Stomach (tissue), 9 donors: ENCODE results near the gene FKBP6. TPM values are rescaled to one million over a fixed set of nuclear protein-coding genes. Genes with fewer than 3 reads are reported as not detected.
"Not testable (repeated sequence)": the region's sequence is repeated elsewhere in the genome, so short reads cannot be mapped to it uniquely, and the experiment has no call there.

Experiments
- DNase-seq, 2 donors: peaks; one replicate each; pipeline versions ENCODE4 v3.0.0 to v3.0.0-alpha.2; 2013 to 2019
- H3K27ac ChIP-seq, 5 donors: fragments of 200-600 bp in 4 of 5; sonication (generic) in 4 of 5; one replicate each; pipeline ENCODE4 v1.5.1; 2013 to 2019; ENCODE audit warnings: mild to moderate bottlenecking in 1 of 5, moderate library complexity in 1 of 5
- H3K27me3 ChIP-seq, 3 donors: fragments of 200-600 bp; sonication (generic); one replicate each; pipeline ENCODE4 v1.5.1; 2017 to 2019; ENCODE audit warnings: mixed run types in 1 of 3
- H3K36me3 ChIP-seq, 4 donors: fragments of 200-600 bp; sonication (generic); 1 replicate in 3 of 4; 2 replicates in 1 of 4; pipeline ENCODE4 v1.5.1; 2016 to 2019
- H3K4me1 ChIP-seq, 4 donors: fragments of 200-600 bp; sonication (generic); one replicate each; pipeline ENCODE4 v1.5.1; 2016 to 2019
- H3K4me3 ChIP-seq, 4 donors: fragments of 200-600 bp; sonication (generic) in 3 of 4; one replicate each; pipeline ENCODE4 v1.5.1; 2016 to 2019; ENCODE audit warnings: mild to moderate bottlenecking in 1 of 4
- H3K9me3 ChIP-seq, 4 donors: fragments of 200-600 bp; sonication (generic); one replicate each; pipeline ENCODE4 v1.5.1; 2016 to 2019
- EP300 ChIP-seq: sonication (generic); formaldehyde crosslinking; IDR thresholded peaks from one replicate; pipeline ENCODE4 v1.6.1; 2017; ENCODE audit warnings: antibody characterized with exemption
- POLR2A ChIP-seq, 4 donors: fragments of 450-650 bp; IDR thresholded peaks; one replicate each; pipeline ENCODE4 v1.6.1; 2016; ENCODE audit warnings: antibody characterized with exemption in 4 of 4, control low read depth in 2 of 4, mild to moderate bottlenecking in 1 of 4, moderate library complexity in 1 of 4
- POLR2AphosphoS5 ChIP-seq, 3 donors: sonication (generic); formaldehyde crosslinking; IDR thresholded peaks; one replicate each; pipeline ENCODE4 v1.6.1; 2016; ENCODE audit warnings: antibody characterized with exemption in 3 of 3
- WGBS, 5 donors: extraction: QIAGEN DNeasy Blood & Tissue Kit in 3 of 5; methylation state at CpG; one replicate each; pipeline versions ENCODE4 v1.1.5 to v1.1.7; 2013 to 2018; 5-methylcytosine and 5-hydroxymethylcytosine counted together
- intact Hi-C: fragments of 100-400 bp; cut with DNase I; formaldehyde crosslinking; loops from one replicate; pipeline ENCODE4 v1.15.1; 2023; ENCODE audit warnings: low total_unique reads
- polyA plus RNA-seq, 3 donors: library from polyadenylated mRNA; stranded (reverse); fragments of 200-250 nt; gene quantifications; one replicate each; pipeline ENCODE4 v1.2.3, GENCODE V29; 2013
- total RNA-seq, 5 donors: library from RNA; depleted of rRNA; stranded (reverse); fragments of >200 nt; gene quantifications; one replicate each; pipeline versions ENCODE4 v1.1.0 to v1.2.3, GENCODE V29; 2014 to 2016
- TF ChIP-seq, protein P1 (sequence below), 7 experiments: fragments of 450-650 bp in 4 of 7; fragments of 200-600 bp in 3 of 7; sonication (generic) in 3 of 7; IDR thresholded peaks; one replicate each; pipeline ENCODE4 v1.5.1; 2016 to 2019; ENCODE audit warnings: antibody characterized with exemption in 7 of 7, control low read depth in 2 of 7, mild to moderate bottlenecking in 1 of 7
- donor health status: healthy with polysubstance abuse.
- donor health status: Bipolar disorder and iron deficiency.
- donor health status: healthy.

FKBP6 gene
- total and polyA plus RNA-seq, 8 donors, result 0.10 TPM; not detected in 7

DNA sequence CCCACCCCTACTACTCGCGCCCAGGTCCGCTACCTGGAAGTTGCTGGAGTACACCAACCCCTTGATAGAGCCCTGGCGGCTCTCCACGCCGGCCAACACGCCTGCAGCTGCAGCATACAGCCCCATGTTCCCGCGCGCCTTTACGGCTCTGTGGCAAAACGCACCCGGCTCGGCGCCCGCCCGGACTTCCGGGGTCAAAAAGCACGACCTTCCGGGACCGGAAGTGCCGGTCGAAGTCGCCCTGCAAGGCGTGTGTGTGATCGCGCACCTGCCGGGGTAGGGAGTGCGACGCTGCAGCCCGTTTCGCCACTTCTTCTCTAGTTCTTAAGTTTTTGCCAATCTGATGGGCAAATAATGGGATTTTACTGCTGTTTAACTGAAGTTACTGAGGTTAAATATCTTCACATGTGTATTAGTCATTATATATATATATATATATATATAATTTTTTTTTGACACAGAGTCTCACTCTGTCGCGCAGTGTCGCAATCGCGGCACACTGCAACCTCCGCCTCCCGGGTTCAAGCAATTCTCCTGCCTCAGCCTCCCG is 19.2 kb upstream of the FKBP6 start, which contains the start of gene NSUN5:
TSS of gene NSUN5 (minus strand) at position 162 of the 550 bp plus-strand sequence. CDS start at position 126, 36 bp downstream.
- H3K27ac ChIP-seq, result peak within 1 kb of the TSS; percentile 67 to 82 (median 79)
- peaks cover 8 to 22% (median 20%) of the 10 kb centered on the region in 4 donors for H3K4me1 ChIP-seq
- peaks cover 18 to 37% (median 34%) of the 10 kb centered on the region in 4 donors for H3K36me3 ChIP-seq
- no peaks in the 10 kb centered on the region for H3K27me3 ChIP-seq
- 12 to 49% (median 14%) methylated on average over 11 to 40 of the region's 40 CpGs for WGBS, 5 donors
- no peaks in the 10 kb centered on the region for H3K9me3 ChIP-seq
- intact Hi-C loops, result no loop called here
- DNase-seq, result peak; percentile 91 to 95
- H3K4me3 ChIP-seq, result peak within 1 kb of the TSS; percentile 62 to 94 (median 70)
- TF ChIP-seq EP300, result no peak
- TF ChIP-seq POLR2AphosphoS5 (IDR thresholded peaks at IDR 0.05), result peak; percentile 47 to 94 (median 72)

DNA sequence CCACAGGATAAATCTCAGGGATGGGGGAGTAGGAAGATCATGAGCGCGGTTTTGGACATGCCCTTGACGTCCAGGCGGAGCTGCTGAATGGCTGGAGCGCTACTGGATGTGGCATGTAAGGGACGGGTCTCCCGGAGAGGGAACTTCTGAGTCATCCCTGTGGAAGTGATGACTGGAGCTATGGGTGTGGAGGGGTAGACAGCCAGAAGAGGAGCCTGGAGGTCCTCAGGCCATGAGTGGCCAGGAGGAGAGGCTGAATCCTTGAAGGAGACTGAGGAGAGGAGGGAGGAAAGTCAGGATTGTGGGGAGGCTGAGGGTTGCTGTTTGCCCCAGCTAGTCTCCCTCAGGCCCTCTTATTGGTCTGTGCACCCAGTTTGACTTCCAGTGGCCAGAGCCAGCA is 16.5 kb upstream of the FKBP6 start:
- H3K4me1 ChIP-seq, result peaks cover 8 to 22% (median 20%) of the 10 kb centered on the region in 4 donors
- not testable (repeated sequence) for H3K4me3 ChIP-seq, H3K9me3 ChIP-seq, H3K27me3 ChIP-seq, H3K27ac ChIP-seq, DNase-seq
- intact Hi-C loops, result loop anchor here (10.0 kb wide), 1 partner anchor 123 kb away; the partner anchor contains the start of gene FZD9
- WGBS, 5 donors, result 82 to 96% (median 92%) methylated on average over 3 to 7 of the region's 7 CpGs
- peaks cover 6 to 10% (median 8%) of the 10 kb centered on the region in 4 donors for H3K36me3 ChIP-seq

DNA sequence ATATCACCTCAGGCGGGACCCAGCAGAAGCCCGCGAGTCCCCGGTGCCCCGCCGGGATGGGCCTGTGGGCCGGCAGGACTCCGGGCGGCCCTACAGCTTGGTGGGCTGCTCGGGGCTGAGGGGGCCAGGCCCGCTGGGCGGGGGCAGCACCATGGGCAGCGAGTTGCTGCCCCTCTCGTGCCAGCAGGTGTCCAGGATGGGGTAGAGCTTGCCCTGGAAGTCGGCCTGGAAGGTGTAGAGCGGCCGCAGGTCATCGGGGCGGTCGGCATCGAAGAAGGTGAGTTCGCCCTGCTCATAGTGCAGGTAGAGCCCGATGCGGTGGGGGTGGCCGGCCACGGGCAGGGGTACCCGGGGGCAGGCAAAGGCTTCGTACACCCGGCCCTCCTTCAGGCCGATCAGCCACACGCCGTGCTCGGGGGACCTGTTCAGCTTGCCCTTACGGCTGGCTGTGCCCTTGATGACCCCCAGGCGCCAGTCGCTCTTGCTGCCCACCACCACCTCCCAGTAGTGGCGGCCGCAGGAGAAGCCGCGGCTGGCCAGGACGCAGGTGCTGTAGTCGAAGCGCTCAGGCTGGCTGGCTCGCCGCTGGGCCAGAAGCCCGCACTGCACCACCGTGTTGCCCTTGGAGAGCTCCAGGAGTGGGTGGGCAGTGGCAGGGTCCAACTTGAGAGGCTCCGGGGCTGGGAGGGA is 15.0 kb upstream of the FKBP6 start:
- 92 to 96% (median 94%) methylated on average over 12 to 48 of the region's 48 CpGs for WGBS, 5 donors
- no peaks in the 10 kb centered on the region for H3K36me3 ChIP-seq
- intact Hi-C loops, result loop anchor here (10.0 kb wide), 1 partner anchor 122 kb away; the partner anchor contains the start of gene FZD9
- DNase-seq, result no peak
- H3K27me3 ChIP-seq, result no peaks in the 10 kb centered on the region
- H3K4me3 ChIP-seq, result no peak overlapping the region
- peaks cover 5 to 15% (median 11%) of the 10 kb centered on the region in 4 donors for H3K4me1 ChIP-seq
- TF ChIP-seq, protein P1, sequence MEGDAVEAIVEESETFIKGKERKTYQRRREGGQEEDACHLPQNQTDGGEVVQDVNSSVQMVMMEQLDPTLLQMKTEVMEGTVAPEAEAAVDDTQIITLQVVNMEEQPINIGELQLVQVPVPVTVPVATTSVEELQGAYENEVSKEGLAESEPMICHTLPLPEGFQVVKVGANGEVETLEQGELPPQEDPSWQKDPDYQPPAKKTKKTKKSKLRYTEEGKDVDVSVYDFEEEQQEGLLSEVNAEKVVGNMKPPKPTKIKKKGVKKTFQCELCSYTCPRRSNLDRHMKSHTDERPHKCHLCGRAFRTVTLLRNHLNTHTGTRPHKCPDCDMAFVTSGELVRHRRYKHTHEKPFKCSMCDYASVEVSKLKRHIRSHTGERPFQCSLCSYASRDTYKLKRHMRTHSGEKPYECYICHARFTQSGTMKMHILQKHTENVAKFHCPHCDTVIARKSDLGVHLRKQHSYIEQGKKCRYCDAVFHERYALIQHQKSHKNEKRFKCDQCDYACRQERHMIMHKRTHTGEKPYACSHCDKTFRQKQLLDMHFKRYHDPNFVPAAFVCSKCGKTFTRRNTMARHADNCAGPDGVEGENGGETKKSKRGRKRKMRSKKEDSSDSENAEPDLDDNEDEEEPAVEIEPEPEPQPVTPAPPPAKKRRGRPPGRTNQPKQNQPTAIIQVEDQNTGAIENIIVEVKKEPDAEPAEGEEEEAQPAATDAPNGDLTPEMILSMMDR (IDR thresholded peaks at IDR 0.05), result no peak
- no peak overlapping the region for H3K27ac ChIP-seq
- H3K9me3 ChIP-seq, result no peaks in the 10 kb centered on the region

DNA sequence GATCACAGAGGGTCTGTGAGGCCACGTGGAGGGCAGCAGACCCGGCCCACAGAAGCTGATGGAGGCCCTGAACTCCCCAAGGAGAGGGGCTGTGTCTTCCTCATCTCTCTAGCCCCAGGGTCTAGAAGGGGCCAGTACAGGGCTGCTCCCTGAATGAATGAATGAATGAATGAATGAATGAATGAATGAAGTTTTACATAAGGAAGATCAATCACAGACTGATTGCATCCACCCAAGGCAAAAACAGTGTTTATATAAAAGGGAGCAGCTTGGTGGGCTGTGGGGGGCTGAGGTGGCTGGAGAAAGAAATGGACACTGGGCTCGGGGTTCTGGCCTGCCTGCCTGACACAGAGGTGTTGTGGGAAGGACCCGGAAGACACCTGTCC is 14.4 kb upstream of the FKBP6 start:
- Histone ChIP-seq H3K4me1 (peaks cover 3 to 10% (median 8%) of the 10 kb centered on the region in 4 donors), H3K9me3 (no peaks in the 10 kb centered on the region), H3K27me3 (no peaks in the 10 kb centered on the region), H3K4me3 (no peak overlapping the region), H3K36me3 (no peaks in the 10 kb centered on the region), H3K27ac (no peak overlapping the region)
- DNase-seq, result no peak
- 78 to 96% (median 83%) methylated on average over 4 of the region's 4 CpGs for WGBS, 5 donors
- TF ChIP-seq, protein P1 (IDR thresholded peaks at IDR 0.05), result no peak
- TF ChIP-seq EP300, result no peak
- no peak for TF ChIP-seq POLR2AphosphoS5 (IDR thresholded peaks at IDR 0.05)
- no peak for TF ChIP-seq POLR2A (IDR thresholded peaks at IDR 0.05)
- intact Hi-C loops, result loop anchor here (10.0 kb wide), 1 partner anchor 121 kb away; the partner anchor contains the start of gene FZD9

DNA sequence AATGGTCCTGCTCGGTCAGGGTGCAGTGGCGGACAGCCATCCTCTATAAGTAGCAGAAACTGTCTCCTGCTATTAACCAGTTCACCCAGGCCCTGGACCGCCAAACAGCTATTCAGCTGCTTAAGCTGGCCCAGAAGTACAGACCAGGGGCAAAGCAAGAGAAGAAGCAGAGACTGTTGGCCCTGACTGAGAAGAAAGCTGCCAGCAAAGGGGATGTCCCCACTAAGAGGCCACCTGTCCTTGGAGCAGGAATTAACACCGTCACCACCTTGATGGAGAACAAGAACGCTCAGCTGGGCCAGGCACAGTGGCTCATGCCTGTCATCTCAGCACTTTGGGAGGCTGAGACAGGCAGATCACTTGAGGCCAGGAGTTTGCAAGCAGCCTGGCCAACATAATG is 13.7 kb upstream of the FKBP6 start:
- WGBS, 5 donors, result 63 to 84% (median 80%) methylated on average over 3 to 5 of the region's 5 CpGs
- TF ChIP-seq EP300 (no peak), POLR2A (IDR thresholded peaks at IDR 0.05) (no peak), POLR2AphosphoS5 (IDR thresholded peaks at IDR 0.05) (no peak)
- TF ChIP-seq, protein P1 (IDR thresholded peaks at IDR 0.05), result no peak

More for the DNA sequence above, 13.7 kb upstream of the FKBP6 start:
- Histone ChIP-seq H3K27ac (no peak overlapping the region), H3K27me3 (no peaks in the 10 kb centered on the region), H3K36me3 (no peaks in the 10 kb centered on the region), H3K9me3 (no peaks in the 10 kb centered on the region), H3K4me1 (peaks cover 0 to 2% (median 2%) of the 10 kb centered on the region in 4 donors), H3K4me3 (no peak overlapping the region)
- intact Hi-C loops, result loop anchor here (10.0 kb wide), 1 partner anchor 121 kb away; the partner anchor contains the start of gene FZD9
- DNase-seq, result no peak
